HG03575 (cell line): Measurements from ENCODE around the gene ZFP1.

Experiments used
- ATAC-seq: cut with Tn5 transposase; IDR thresholded peaks from one replicate; pipeline ENCODE4 v1.9.1; 2021; ENCODE audit not compliant: unreplicated experiment, insufficient number of reproducible peaks, low FRiP score; ENCODE audit errors: extremely low read depth

The ZFP1 gene

DNA sequence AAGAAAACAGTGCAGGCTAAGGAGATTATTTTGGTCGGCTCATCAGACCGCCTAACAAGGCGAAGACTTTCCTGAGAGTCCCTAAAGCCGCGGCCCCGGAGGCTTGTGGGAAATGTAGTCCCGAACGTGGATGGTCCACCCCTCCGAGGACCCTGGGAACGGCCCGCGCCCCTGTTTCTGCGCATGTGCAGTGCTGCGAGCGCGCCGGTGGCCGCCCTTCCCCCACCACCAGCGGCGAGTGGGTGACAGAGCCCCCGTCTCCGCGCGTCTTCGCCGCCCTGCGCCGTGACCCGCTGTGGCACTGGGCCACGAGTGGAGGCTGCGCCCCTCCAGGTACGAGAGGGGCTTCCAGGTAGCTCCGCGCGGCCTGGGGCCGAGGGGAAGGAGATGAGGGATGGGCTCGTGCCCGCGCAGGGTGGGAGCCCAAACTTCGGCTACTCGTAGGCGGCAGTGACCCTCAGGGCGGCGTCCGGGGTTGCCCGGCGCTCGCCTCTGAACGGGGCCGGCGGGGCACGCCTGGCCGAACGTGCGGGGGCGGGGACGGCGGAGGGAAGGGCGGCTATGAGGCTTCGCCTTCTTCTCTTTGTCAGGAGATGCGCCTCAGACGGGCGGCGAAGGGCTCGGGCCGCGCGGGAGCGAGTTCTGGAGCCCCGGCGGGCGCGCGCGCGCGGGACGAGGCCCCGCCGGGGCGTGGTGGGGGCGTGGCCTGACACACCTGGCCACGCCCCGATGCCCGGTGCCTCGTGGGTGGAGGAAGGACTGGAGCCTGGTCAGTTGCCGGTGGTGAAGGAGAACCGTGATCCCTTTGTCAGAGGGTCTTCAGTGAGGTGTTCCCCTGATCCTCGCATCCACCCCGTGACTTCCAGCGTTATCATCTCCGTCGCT lies at the start of gene ZFP1:
ZFP1 (plus strand) TSS at position 214 of the 885 bp plus-strand sequence. CDS start 4,428 bp downstream, outside the sequence.
- ATAC-seq: peak; percentile 46

DNA sequence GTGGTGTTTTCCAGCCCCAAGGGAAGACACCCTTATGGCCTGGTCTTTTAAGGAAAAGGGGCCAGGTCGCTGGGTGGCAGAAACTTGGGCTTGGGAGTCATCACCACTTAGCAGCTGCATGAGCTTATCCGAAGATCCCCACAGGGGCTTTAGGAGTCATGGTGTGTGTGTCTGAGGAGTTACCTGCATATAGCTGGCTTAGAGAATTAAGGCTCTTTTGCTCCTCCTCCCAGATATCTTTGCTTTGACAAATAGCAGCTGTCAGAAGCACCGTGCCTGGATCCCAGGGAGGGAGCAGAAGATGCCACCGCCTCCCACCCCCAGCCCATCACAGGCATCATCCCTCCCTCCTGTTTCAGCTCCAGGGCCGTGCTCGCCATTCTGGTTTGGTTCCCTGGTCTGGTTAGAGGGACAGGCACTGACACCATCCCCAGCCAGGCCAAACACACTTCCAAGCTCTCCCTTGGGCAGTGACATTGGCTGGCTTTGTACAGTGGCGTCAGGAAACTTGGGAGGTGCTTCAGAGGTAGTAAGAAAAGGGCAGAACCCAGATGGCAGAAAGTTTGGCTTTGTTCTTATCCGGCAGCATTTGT lies 49.2 kb upstream of the ZFP1 start:
- no peak for ATAC-seq

DNA sequence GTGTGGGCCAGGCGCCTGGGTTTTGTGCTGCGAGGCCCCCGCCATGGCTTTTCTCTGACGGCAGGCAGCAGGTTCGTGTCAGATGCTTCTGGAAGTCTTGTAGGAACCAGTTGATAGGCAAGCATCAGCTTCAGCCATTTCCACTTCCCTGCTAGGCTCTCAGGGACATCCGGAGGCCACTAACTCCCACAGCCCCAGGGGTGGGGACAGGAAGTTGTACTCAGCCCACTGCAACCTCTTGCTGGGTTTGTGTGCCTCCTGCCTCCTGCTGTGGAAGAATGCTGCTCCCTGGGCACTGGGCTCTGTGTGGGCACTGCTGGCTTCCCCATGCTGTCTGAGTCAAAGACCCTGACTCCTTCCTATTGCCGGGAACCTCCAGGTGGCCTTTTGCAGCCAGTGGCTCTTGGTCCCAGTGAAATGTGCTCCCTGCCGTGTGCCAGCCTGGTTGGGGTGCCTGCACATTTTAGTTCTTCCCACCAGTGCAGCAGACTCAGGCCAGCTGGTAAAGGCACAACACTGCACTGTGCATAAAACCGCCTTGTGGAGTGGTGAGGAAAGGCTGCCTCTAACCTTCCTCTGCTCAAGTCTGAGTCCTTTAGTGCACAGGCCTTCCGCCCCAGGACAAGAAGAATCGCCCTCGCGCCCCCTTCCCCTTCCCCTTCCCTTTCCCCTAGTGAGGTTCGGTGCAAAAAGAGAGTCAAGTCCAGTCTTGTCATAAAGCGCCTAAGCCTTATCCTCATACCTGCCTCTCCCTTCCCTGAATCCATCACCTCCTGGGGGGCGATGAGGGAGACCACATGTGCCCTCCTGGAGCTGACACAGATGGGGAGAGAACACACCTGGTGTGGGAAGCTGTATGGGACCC lies 48.4 kb upstream of the ZFP1 start:
- ATAC-seq: no peak

DNA sequence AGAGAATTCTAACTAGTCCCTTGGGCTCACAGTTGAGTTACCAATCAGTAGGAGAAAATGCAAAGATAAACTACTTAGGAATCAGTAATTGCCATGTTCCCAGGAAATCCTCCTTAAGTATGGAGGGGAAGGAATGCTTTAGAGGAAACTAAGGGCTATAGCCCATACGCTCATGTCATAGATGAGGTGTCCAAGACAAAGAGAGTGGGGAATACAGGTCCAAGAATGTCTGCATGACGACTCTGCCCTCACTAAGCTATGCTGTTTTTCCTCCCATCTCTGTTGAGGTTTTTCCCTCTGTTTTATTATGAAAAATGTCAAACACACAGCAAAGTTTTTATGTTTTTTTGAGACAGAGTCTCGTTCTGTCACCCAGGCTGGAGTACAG lies 47.7 kb upstream of the ZFP1 start:
- no peak for ATAC-seq

- ATAC-seq: no peak
These were observed 46.7 kb upstream of the ZFP1 start for GRCh38 chr16:75101635-75102034.

GRCh38 chr16:75102595-75102994 lies 45.7 kb upstream of the ZFP1 start:
- ATAC-seq: no peak

- no peak for ATAC-seq
These were observed 44.3 kb upstream of the ZFP1 start for GRCh38 chr16:75103994-75104393.

DNA sequence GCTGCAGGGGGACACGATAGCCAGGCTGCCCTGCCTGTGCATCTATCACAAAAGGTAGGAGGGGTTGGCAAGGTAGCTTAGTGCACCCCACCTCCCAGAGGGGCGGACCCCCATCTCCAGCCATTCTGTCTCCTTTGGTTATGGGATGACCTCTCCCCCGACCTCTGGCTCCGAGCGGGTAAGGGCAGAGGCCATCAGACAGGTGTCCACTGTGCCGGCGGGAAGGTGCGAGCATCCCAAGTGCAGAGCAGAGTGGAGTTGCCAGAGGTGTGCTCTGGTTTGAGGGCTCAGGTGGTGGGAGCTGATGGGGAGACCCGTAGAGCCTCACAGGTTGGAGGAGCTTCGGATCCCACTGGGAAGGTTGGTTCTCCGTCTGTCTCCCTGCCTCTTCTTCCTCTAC lies 43.5 kb upstream of the ZFP1 start:
- ATAC-seq: no peak

GRCh38 chr16:75105306-75106061 lies 42.8 kb upstream of the ZFP1 start:
- ATAC-seq: no peak

- no peak for ATAC-seq
These were observed 41.7 kb upstream of the ZFP1 start for GRCh38 chr16:75106351-75107274.

GRCh38 chr16:75107505-75107904 lies 40.8 kb upstream of the ZFP1 start:
- no peak for ATAC-seq

GRCh38 chr16:75108792-75109731 lies 39.3 kb upstream of the ZFP1 start:
- ATAC-seq: no peak

DNA sequence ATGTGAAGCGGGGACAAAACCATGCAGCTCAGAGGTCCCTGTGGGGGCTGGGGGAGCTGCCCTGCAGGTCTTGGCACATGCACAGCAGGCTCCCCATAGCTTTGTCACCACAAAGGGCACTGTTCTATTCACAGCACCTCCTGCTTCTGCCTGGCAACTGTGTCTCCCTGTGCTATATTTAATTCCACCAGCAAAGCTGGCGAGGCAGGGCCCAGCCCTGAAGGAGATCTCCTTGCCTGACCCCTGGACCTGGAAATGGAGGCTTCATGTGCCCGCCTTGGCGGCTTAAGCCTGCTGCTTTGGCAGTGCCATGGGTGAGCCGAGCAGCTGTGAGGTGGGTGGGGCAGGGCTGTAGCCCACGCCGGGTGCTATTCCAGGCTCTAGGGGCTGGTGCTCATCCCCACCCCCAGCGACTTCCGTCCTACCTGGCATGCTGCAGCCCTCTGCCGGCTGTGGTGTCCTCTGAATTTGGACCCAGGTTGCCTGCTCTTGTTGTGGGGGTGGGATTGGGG lies 38.5 kb upstream of the ZFP1 start:
- no peak for ATAC-seq

GRCh38 chr16:75110637-75111513 lies 37.4 kb upstream of the ZFP1 start:
- ATAC-seq: no peak

DNA sequence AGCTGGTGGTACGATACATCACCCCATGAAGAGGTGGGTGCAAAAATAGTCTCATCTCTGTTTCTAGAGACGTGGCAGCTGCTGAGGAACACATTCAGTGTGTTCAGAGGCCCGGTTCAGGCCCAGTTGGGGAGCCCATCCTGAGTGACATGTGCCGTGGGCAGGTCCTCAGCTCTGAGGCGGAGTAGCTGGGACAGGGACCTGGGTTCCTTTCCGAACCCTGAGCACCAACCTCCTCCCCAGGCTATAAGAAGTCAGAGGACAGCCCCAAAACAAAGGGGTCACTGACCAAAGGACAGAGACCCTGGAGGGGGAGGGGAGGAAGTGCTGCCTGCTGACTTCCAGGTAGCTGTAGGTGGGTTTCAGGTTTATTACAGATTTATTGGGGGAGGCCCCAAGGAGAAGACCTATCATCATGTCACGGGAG lies 36.8 kb upstream of the ZFP1 start:
- no peak for ATAC-seq
